ENCODE results near the gene BPIFB6. TPM values are rescaled to one million over a fixed set of nuclear protein-coding genes. Genes with fewer than 3 reads are reported as not detected.

Gene BPIFB6
- total and polyA plus RNA-seq, 4 donors: not detected

DNA sequence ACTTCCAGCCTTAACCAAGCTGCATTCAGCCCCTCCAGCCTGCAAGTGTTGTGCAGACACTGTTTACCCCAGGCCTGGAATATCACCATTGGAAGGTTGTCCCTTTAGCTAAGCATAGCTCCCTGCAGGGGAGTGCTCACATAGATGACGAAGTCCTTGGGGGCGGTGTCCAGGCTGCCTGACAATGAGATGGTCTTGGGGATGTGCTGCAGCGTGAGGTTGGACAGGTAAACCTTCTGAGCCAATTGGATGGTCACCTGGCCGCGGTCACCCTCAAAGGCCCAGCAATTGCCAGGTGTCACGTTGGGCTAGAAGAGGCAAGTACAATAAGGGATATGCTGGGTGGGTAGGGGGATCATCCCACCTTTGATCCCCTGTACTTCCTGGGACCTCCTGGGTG lies 45.9 kb upstream of the BPIFB6 start (continued):
- TF ChIP-seq GABPA (IDR thresholded peaks at IDR 0.05 in 1 of 2, conservative IDR thresholded peaks at IDR 0.05 in 1 of 2): no peak

DNA sequence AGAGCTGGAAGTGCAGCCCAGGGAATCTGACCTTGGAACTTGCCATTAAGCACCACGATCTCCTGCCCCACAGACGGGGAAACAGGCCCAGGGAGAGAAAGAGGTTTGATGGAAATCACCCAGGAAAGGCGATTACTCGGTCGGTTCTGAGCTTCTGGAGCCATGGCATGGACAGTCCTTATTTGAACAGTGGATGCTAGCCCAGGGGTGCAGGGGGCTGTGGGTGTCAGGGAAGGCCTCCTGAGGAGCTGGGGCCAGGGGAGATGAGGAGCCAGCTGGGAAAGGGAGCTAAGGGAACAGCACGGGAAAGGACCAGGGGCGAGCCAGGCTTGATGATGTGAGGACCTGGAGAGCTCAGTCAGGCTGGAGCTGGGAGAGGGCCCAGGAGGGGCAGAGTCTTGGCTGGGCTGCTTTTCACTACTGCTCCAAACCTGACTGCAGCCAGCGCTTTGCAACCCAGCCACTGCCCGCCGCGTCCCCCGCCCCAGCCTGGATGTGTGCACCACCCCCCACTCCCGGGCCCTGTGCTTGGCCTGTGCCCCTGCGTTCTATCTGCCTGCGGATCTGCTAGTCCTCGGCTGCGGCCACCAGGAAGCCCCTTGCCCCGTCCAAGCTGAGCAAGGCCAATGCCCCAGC lies 45.0 kb upstream of the BPIFB6 start:
- TF ChIP-seq EGR1 (IDR thresholded peaks at IDR 0.05; ENCODE audit: low read depth in 2 of 2) (no peak), YY1 (IDR thresholded peaks at IDR 0.05) (no peak), TAF1 (conservative IDR thresholded peaks at IDR 0.05) (no peak), NR2F2 (IDR thresholded peaks at IDR 0.05) (no peak), SP1 (IDR thresholded peaks at IDR 0.05) (no peak), FOXA1 (IDR thresholded peaks at IDR 0.05) (no peak), HNF4A (conservative IDR thresholded peaks at IDR 0.05) (no peak), RXRA (IDR thresholded peaks at IDR 0.05) (no peak), RAD21 (IDR thresholded peaks at IDR 0.05) (no peak), HNF4G (IDR thresholded peaks at IDR 0.05) (no peak), JUND (IDR thresholded peaks at IDR 0.05) (no peak), FOXA2 (IDR thresholded peaks at IDR 0.05) (no peak)
- TF ChIP-seq, protein P1, sequence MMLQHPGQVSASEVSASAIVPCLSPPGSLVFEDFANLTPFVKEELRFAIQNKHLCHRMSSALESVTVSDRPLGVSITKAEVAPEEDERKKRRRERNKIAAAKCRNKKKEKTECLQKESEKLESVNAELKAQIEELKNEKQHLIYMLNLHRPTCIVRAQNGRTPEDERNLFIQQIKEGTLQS (IDR thresholded peaks at IDR 0.05): no peak
- TF ChIP-seq, protein P2, sequence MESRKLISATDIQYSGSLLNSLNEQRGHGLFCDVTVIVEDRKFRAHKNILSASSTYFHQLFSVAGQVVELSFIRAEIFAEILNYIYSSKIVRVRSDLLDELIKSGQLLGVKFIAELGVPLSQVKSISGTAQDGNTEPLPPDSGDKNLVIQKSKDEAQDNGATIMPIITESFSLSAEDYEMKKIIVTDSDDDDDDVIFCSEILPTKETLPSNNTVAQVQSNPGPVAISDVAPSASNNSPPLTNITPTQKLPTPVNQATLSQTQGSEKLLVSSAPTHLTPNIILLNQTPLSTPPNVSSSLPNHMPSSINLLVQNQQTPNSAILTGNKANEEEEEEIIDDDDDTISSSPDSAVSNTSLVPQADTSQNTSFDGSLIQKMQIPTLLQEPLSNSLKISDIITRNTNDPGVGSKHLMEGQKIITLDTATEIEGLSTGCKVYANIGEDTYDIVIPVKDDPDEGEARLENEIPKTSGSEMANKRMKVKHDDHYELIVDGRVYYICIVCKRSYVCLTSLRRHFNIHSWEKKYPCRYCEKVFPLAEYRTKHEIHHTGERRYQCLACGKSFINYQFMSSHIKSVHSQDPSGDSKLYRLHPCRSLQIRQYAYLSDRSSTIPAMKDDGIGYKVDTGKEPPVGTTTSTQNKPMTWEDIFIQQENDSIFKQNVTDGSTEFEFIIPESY (IDR thresholded peaks at IDR 0.05): no peak
- TF ChIP-seq, protein P3, sequence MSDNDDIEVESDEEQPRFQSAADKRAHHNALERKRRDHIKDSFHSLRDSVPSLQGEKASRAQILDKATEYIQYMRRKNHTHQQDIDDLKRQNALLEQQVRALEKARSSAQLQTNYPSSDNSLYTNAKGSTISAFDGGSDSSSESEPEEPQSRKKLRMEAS (IDR thresholded peaks at IDR 0.05): no peak
- TF ChIP-seq, protein P4, sequence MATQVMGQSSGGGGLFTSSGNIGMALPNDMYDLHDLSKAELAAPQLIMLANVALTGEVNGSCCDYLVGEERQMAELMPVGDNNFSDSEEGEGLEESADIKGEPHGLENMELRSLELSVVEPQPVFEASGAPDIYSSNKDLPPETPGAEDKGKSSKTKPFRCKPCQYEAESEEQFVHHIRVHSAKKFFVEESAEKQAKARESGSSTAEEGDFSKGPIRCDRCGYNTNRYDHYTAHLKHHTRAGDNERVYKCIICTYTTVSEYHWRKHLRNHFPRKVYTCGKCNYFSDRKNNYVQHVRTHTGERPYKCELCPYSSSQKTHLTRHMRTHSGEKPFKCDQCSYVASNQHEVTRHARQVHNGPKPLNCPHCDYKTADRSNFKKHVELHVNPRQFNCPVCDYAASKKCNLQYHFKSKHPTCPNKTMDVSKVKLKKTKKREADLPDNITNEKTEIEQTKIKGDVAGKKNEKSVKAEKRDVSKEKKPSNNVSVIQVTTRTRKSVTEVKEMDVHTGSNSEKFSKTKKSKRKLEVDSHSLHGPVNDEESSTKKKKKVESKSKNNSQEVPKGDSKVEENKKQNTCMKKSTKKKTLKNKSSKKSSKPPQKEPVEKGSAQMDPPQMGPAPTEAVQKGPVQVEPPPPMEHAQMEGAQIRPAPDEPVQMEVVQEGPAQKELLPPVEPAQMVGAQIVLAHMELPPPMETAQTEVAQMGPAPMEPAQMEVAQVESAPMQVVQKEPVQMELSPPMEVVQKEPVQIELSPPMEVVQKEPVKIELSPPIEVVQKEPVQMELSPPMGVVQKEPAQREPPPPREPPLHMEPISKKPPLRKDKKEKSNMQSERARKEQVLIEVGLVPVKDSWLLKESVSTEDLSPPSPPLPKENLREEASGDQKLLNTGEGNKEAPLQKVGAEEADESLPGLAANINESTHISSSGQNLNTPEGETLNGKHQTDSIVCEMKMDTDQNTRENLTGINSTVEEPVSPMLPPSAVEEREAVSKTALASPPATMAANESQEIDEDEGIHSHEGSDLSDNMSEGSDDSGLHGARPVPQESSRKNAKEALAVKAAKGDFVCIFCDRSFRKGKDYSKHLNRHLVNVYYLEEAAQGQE (IDR thresholded peaks at IDR 0.05): no peak
- TF ChIP-seq, protein P5, sequence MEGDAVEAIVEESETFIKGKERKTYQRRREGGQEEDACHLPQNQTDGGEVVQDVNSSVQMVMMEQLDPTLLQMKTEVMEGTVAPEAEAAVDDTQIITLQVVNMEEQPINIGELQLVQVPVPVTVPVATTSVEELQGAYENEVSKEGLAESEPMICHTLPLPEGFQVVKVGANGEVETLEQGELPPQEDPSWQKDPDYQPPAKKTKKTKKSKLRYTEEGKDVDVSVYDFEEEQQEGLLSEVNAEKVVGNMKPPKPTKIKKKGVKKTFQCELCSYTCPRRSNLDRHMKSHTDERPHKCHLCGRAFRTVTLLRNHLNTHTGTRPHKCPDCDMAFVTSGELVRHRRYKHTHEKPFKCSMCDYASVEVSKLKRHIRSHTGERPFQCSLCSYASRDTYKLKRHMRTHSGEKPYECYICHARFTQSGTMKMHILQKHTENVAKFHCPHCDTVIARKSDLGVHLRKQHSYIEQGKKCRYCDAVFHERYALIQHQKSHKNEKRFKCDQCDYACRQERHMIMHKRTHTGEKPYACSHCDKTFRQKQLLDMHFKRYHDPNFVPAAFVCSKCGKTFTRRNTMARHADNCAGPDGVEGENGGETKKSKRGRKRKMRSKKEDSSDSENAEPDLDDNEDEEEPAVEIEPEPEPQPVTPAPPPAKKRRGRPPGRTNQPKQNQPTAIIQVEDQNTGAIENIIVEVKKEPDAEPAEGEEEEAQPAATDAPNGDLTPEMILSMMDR (IDR thresholded peaks at IDR 0.05; ENCODE audit: low read depth, low read length, missing input control): no peak
- 80% methylated on average over 18 of the region's 18 CpGs for WGBS

More for the DNA sequence above, 45.0 kb upstream of the BPIFB6 start:
- no peak for DNase-seq (ENCODE audit: low spot score)
- Histone ChIP-seq H3K27ac (ENCODE audit: low read depth in 1 of 2, low read length in 2 of 2) (no peak overlapping the region), H3K4me3 (ENCODE audit: low read depth in 1 of 3, low read length in 3 of 3) (no peak overlapping the region), H3K27me3 (ENCODE audit: control insufficient read depth in 4 of 4, insufficient read depth in 4 of 4, low read length in 3 of 4) (no peaks in the 10 kb centered on the region), H3K36me3 (ENCODE audit: control insufficient read depth in 4 of 4, insufficient read depth in 3 of 4, low read depth in 1 of 4, low read length in 3 of 4) (no peaks in the 10 kb centered on the region), H3K9ac (ENCODE audit: low read depth in 1 of 2, low read length in 2 of 2) (no peak overlapping the region), H3K9me3 (ENCODE audit: control insufficient read depth in 4 of 4, low read length in 3 of 4) (no peaks in the 10 kb centered on the region), H3K4me1 (ENCODE audit: control insufficient read depth in 4 of 4, insufficient read depth in 4 of 4, low read length in 3 of 4) (no peaks in the 10 kb centered on the region)
